22Rv1 (cell line): ENCODE measurements around the gene RXRG.

Experiments used
- CTCF ChIP-seq: fragments of 450-650 bp; IDR thresholded peaks from 2 replicates; pipeline ENCODE4 v1.5.1; 2017; ENCODE audit warnings: mild to moderate bottlenecking
- ZFX ChIP-seq: fragments of 450-650 bp; IDR thresholded peaks from 2 replicates; pipeline ENCODE4 v1.6.1; 2017; ENCODE audit warnings: antibody characterized with exemption, borderline replicate concordance

DNA sequence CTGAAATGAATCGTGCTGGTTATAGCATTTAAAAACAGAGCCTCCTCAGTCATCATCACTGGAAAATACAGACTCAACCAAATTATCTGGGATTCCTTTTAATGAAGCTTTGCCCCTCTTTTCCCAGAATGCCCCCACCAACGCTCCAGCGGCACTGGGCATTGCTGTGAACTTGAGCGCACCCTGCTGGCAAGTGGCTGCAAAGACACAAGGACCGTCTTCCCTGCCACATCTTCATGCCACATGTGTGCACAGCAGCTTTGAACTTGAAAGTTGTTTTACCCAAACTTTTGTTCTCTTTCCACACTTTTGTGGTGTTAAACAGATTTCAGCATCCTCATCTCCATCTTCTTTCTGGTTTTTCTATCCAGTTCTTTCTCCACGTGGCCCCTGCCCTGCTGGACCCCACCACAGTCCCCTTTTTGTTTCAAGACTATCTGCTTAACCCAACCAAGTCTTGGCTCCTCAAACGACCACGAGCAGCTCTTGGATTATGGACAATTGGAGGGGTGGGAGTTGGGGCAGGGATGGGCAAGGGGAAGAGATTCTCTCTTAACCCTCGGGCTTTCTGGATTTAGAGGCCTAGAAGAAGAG is 75.6 kb downstream of the RXRG start:
- TF ChIP-seq ZFX (no peak), CTCF (peak; percentile 99)
